ENCODE measurements around the gene COBLL1.

COBLL1 gene

GRCh38 chr2:164688896-164689419 is 152.7 kb downstream of the COBLL1 start:
- TF ChIP-seq MAX (IDR thresholded peaks at IDR 0.05) (no peak), FOXM1 (IDR thresholded peaks at IDR 0.05; ENCODE audit: borderline replicate concordance, low read depth) (0 out of 2 replicates have a peak, but pooled peaks have one; percentile 20), TCF12 (IDR thresholded peaks at IDR 0.05; ENCODE audit: low read depth) (peak; percentile 77; the same call in 1 of the 2 replicates), TEAD4 (IDR thresholded peaks at IDR 0.05) (peak; percentile 77), CREB1 (IDR thresholded peaks at IDR 0.05; ENCODE audit: low read depth) (no peak), CEBPB (IDR thresholded peaks at IDR 0.05) (peak; percentile 34; the same call in 1 of the 2 replicates), RAD21 (IDR thresholded peaks at IDR 0.05; ENCODE audit: low read depth) (no peak), YY1 (IDR thresholded peaks at IDR 0.05; ENCODE audit: low read depth) (no peak), EGR1 (IDR thresholded peaks at IDR 0.05) (no peak), TAF1 (IDR thresholded peaks at IDR 0.05; ENCODE audit: low read depth) (no peak), USF1 (IDR thresholded peaks at IDR 0.05) (no peak), ZBTB7A (IDR thresholded peaks at IDR 0.05; ENCODE audit: low read depth) (no peak), EP300 (IDR thresholded peaks at IDR 0.05; ENCODE audit: borderline replicate concordance) (peak; percentile 40; the same call in 1 of the 2 replicates), NFIC (IDR thresholded peaks at IDR 0.05) (peak; percentile 98)

GRCh38 chr2:164681009-164681408 is 160.6 kb downstream of the COBLL1 start:
- TF ChIP-seq EP300 (IDR thresholded peaks at IDR 0.05; ENCODE audit: borderline replicate concordance) = no peak
- TF ChIP-seq TAF1 (IDR thresholded peaks at IDR 0.05; ENCODE audit: low read depth) = no peak
- no peak for TF ChIP-seq RAD21 (IDR thresholded peaks at IDR 0.05; ENCODE audit: low read depth)
- no peak for TF ChIP-seq YY1 (IDR thresholded peaks at IDR 0.05; ENCODE audit: low read depth)
- TF ChIP-seq MAX (IDR thresholded peaks at IDR 0.05) = no peak
- TF ChIP-seq TCF12 (IDR thresholded peaks at IDR 0.05; ENCODE audit: low read depth) = no peak
- TF ChIP-seq TEAD4 (IDR thresholded peaks at IDR 0.05) = no peak
- TF ChIP-seq NFIC (IDR thresholded peaks at IDR 0.05) = no peak
- TF ChIP-seq USF1 (IDR thresholded peaks at IDR 0.05) = no peak
- TF ChIP-seq EGR1 (IDR thresholded peaks at IDR 0.05) = no peak
- no peak for TF ChIP-seq ZBTB7A (IDR thresholded peaks at IDR 0.05; ENCODE audit: low read depth)
- no peak for TF ChIP-seq CREB1 (IDR thresholded peaks at IDR 0.05; ENCODE audit: low read depth)
- no peak for TF ChIP-seq CEBPB (IDR thresholded peaks at IDR 0.05)
- no peak for TF ChIP-seq REST (IDR thresholded peaks at IDR 0.05; ENCODE audit: low read depth)

- no peak for TF ChIP-seq NFIC (IDR thresholded peaks at IDR 0.05)
- no peak for TF ChIP-seq MAX (IDR thresholded peaks at IDR 0.05)
- TF ChIP-seq TEAD4 (IDR thresholded peaks at IDR 0.05) = no peak
- TF ChIP-seq TCF12 (IDR thresholded peaks at IDR 0.05; ENCODE audit: low read depth) = no peak
- no peak for TF ChIP-seq YY1 (IDR thresholded peaks at IDR 0.05; ENCODE audit: low read depth)
- TF ChIP-seq CREB1 (IDR thresholded peaks at IDR 0.05; ENCODE audit: low read depth) = no peak
- TF ChIP-seq EGR1 (IDR thresholded peaks at IDR 0.05) = no peak
- no peak for TF ChIP-seq ZBTB7A (IDR thresholded peaks at IDR 0.05; ENCODE audit: low read depth)
- no peak for TF ChIP-seq TAF1 (IDR thresholded peaks at IDR 0.05; ENCODE audit: low read depth)
- TF ChIP-seq USF1 (IDR thresholded peaks at IDR 0.05) = no peak
- TF ChIP-seq EP300 (IDR thresholded peaks at IDR 0.05; ENCODE audit: borderline replicate concordance) = no peak
- TF ChIP-seq REST (IDR thresholded peaks at IDR 0.05; ENCODE audit: low read depth) = no peak
- TF ChIP-seq FOXM1 (IDR thresholded peaks at IDR 0.05; ENCODE audit: borderline replicate concordance, low read depth) = no peak
- no peak for TF ChIP-seq RAD21 (IDR thresholded peaks at IDR 0.05; ENCODE audit: low read depth)
- no peak for TF ChIP-seq CEBPB (IDR thresholded peaks at IDR 0.05)
Measured at GRCh38 chr2:164678631-164679149, 162.9 kb downstream of the COBLL1 start.

- TF ChIP-seq EGR1 (IDR thresholded peaks at IDR 0.05) = no peak
- no peak for TF ChIP-seq NFIC (IDR thresholded peaks at IDR 0.05)
- TF ChIP-seq CEBPB (IDR thresholded peaks at IDR 0.05) = no peak
- no peak for TF ChIP-seq MAX (IDR thresholded peaks at IDR 0.05)
- TF ChIP-seq TCF12 (IDR thresholded peaks at IDR 0.05; ENCODE audit: low read depth) = no peak
- no peak for TF ChIP-seq FOXM1 (IDR thresholded peaks at IDR 0.05; ENCODE audit: borderline replicate concordance, low read depth)
- TF ChIP-seq TAF1 (IDR thresholded peaks at IDR 0.05; ENCODE audit: low read depth) = no peak
- TF ChIP-seq TEAD4 (IDR thresholded peaks at IDR 0.05) = no peak
- TF ChIP-seq USF1 (IDR thresholded peaks at IDR 0.05) = no peak
- TF ChIP-seq YY1 (IDR thresholded peaks at IDR 0.05; ENCODE audit: low read depth) = no peak
- no peak for TF ChIP-seq CREB1 (IDR thresholded peaks at IDR 0.05; ENCODE audit: low read depth)
- no peak for TF ChIP-seq RAD21 (IDR thresholded peaks at IDR 0.05; ENCODE audit: low read depth)
- TF ChIP-seq REST (IDR thresholded peaks at IDR 0.05; ENCODE audit: low read depth) = no peak
- TF ChIP-seq EP300 (IDR thresholded peaks at IDR 0.05; ENCODE audit: borderline replicate concordance) = no peak
- no peak for TF ChIP-seq ZBTB7A (IDR thresholded peaks at IDR 0.05; ENCODE audit: low read depth)
Measured at GRCh38 chr2:164677733-164678132, 163.9 kb downstream of the COBLL1 start.

Data from Ishikawa (cell line).